NCI-H1048 (cell line): ENCODE measurements around the gene TEX50.
"Not testable (repeated sequence)": the region's sequence is repeated elsewhere in the genome, so short reads cannot be mapped to it uniquely, and the experiment has no call there.

Experiments used
- DNase-seq: peaks from one replicate; lab custom pipeline; 2025; lab: John Stamatoyannopoulos, UW

The TEX50 gene, protein sequence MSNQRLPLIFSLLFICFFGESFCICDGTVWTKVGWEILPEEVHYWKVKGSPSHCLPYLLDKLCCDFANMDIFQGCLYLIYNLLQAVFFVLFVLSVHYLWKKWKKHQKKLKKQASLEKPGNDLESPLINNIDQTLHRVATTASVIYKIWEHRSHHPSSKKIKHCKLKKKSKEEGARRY

GRCh38 chr1:173635116-173635515 is at the start of gene TEX50:
TEX50 (plus strand) TSS chr1:173635338; CDS start chr1:173635522, 184 bp downstream.
- no peak for DNase-seq

- no peak for DNase-seq
Measured at GRCh38 chr1:173590557-173590956, 44.6 kb upstream of the TEX50 start.

DNA sequence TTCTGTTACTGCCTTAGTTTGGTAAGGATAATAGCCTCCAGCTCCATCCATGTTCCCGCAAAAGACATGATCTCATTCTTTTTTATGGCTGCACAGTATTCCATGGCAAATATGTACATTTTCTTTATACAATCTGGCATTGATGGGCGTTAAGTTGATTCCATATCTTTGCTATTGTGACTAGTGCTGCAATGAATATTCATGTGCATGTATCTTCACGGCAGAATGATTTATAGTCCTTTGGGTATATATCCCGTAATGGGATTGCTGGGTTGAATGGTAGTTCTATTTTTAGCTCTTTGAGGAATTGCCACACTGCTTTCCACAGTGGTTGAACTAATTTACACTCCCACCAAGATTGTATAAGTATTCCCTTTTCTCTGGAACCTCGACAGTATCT is 44.0 kb upstream of the TEX50 start:
- DNase-seq: not testable (repeated sequence)

DNA sequence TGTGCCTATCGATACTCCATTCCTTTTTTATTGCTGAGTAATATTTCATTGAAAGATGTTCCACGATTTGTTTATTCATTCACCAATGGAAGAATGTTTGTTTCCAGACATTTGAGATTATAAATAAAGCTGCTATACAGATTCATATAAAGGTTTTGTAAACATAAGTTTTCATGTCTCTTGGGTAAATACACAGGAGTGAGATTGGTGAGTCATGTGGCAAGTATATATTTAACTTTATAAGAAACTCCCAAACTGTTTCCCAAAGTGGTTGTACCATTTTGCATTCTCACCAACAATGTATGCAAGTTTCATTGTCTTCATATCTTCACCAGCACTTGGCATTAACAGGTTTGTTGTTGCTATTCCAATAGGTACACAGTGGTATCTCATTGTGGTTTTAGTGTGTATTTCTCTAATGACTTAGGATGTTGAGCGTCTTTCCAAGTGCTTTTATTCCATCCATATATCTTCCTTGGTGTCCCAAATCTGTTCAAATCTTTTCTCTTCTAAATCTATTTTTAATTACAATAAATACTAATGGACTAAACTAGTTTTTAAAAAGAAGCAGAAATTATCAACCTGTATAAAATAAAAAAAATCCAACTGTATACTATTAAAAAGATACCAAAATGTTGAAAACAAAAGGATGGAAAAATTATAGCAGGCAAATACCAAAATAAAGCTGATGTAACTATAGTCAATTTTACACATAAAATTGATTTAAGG is 38.9 kb upstream of the TEX50 start:
- DNase-seq: no peak

DNA sequence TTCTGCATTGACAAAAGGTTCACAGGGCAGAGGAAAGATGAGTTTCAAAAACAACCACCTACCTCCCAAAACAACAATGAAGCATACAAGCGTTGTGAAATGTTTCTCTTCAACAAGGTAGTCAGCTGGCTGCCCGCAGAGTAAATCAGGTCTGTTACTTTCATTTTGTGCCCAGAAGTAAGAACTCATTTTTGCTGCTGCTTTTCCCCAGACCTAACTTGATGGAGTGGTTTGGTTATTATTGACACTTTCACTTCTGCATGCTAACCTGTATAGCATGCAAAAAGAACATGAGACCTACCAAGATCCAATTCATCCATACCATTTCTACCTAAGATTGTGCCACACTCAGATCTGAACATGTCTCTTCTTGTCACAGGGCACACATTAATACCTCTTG is 33.5 kb upstream of the TEX50 start:
- no peak for DNase-seq

GRCh38 chr1:173603056-173603591 is 32.0 kb upstream of the TEX50 start, which contains the start of gene SLC9C2:
SLC9C2 (minus strand) TSS chr1:173603072; CDS start chr1:173601776, 1,296 bp downstream.
- no peak for DNase-seq

DNA sequence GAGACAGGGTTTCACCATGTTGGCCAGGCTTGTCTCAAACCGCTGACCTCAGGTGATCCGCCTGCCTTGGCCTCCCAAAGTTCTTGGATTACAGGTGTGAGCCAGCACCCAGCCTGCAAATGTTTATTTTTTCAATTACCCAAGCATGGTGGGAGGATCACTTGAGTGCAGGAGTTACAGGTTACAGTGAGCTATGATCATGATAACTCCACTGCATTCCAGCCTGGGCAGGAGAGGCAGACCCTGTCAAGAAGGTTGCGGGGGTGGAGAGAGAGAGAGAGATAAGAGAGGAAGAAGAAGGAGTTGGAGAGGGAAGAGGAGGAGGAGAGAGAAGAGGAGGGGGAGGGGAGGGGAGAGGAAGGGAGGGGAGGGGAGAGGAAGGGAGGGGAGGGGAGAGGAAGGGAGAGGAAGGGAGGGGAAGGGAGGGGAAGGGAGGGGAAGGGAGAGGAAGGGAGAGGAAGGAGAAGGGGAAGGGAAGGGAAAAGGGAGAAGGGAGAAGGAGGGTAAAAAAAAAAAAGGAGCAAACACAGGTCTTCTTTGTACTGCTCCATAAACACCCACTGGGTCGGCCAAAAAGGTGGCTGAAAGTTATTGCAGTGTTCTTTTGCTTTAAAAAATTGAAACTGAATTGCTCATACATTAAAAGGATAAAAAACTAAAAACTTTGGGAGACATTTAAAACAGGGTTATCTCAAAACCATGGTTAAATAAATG is 26.5 kb upstream of the TEX50 start:
- no peak for DNase-seq

- DNase-seq: not testable (repeated sequence)
Measured at GRCh38 chr1:173613086-173613485, 22.1 kb upstream of the TEX50 start.

- no peak for DNase-seq
Measured at GRCh38 chr1:173616859-173617258, 18.3 kb upstream of the TEX50 start.

DNA sequence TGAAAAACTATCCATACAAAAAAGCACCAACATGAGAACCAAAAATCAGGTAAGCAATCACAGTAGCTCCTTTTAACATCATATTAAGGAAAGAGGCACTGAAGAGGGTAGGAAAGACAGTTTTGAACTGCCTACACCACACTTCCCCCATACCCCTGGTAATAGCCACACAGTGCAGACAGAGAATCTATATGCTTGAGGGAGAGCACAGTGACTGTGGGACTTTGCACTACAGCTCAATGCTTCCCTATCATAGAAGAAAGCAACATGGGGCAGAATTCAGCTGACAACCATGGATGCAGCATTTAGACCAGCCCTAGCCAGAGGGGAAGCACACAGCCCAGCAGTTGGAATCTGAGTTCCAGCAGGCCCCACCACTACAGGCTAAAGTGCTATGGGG is 7.9 kb upstream of the TEX50 start:
- no peak for DNase-seq

GRCh38 chr1:173628888-173629287 is 6.2 kb upstream of the TEX50 start:
- DNase-seq: no peak

- not testable (repeated sequence) for DNase-seq
Measured at GRCh38 chr1:173637236-173638042, 2.3 kb downstream of the TEX50 start.

GRCh38 chr1:173638043-173639021 is 3.2 kb downstream of the TEX50 start:
- DNase-seq: no peak

- no peak for DNase-seq
Measured at GRCh38 chr1:173639102-173639501, 4.0 kb downstream of the TEX50 start.

DNA sequence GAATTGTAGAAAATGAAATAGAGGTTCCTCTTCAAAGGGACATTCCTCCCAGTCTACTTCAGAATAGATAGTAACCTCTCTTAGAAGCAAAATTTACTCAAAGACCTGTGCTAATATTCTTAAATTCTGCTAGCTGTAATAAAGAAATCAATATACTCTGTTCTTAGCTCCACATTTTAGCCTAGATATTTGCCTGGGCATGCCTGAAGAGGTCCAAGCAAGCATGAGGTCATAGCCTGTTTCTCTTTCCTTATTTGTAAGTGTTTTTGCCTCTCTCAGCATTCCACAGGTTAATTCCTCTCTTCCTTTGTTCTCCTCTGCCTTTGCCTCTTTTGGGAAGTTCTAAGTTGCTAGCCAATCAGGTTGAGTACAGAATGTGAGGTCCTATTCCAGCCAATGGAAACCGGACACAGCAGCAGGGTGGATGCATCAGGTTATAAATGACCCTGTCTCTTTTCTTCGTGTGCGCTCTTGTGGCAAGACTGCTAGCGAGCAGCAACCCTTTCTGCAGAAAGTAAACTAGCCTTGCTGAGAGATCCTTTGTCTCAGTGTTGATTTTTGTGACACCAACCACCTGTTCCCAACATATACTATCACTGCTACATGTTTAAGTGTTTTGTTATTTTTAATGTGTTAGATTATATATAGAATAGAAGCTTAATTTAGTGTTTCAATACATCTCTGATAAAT is 7.5 kb downstream of the TEX50 start:
- DNase-seq: not testable (repeated sequence)

DNA sequence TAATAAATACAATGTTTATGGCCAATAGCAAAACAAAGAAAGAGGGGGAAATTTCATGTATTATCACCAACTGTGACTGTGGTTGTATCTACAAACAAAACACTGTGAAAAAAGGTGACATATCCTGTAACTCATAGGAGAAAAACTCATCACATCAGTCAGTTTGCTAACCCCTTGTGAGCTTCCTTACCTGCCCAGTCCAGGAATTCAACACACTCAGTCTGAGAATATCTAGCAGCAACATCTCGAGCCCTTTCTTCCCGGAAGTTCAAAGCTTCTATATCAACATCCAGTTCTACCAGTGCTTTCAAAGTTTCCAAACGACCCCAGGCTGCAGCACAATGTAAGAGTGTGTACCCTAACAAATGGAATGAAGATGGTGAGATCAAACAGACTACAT is 11.5 kb downstream of the TEX50 start:
- no peak for DNase-seq

DNA sequence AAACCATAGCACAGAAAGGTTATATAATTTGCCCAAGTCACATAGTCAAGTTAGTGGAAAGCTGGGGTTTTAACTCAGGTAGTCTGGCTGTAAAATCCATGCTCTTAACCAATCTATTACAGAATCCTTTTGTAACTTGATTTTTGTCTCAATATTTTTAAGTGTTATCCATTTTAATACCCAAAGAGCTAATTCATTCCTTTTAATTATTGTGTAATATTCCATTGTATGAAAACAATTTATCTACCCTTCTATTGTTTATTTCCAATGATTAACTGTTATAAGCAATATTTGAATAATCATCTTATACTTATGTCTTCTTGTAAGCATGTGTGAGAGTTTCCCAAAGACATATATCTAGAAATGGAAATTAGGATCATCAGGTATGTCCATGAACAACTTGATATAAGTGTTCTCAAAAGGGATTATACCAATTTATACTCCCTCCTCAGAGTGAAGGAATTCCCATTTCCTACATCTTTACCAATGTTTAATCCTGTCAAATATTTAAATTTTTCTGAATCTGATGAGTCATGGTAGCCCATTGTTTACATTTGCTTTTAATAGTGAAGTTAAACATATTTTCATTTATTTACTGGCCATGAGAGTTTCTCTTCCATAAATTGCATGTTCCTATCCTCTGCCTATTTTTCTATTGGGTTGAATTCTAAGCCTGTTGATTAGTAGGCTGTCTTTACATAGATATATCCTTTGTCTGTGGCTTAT is 13.9 kb downstream of the TEX50 start:
- no peak for DNase-seq

DNA sequence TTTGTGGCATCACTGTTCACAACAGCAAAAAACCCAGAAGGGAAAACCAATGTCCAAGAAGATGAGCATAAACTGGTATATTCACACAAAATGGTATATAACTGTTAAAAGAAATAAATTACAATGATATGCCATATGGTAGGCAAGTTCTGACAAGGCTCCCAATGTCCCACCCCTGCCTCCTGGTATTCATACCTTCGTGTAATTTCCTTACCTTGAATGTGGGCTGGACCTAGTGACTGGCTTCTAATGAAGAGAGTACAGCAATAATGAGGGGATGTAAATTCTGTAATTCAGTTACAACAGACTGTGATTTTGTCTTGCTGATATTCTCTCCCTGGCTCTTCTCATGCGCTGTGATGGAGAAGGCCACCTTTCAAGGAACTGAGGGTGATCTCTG is 25.2 kb downstream of the TEX50 start:
- DNase-seq: no peak

- DNase-seq: no peak
Measured at GRCh38 chr1:173661271-173661670, 26.1 kb downstream of the TEX50 start.
